HG03045 (cell line): Measurements from ENCODE around the gene DHX32.
"Not testable (repeated sequence)": the region's sequence is repeated elsewhere in the genome, so short reads cannot be mapped to it uniquely, and the experiment has no call there.

Experiments used
- ATAC-seq: cut with Tn5 transposase; IDR thresholded peaks from one replicate; pipeline ENCODE4 v1.9.1; 2021; ENCODE audit warnings: mild to moderate bottlenecking, moderate library complexity; ENCODE audit not compliant: unreplicated experiment

DHX32 gene

GRCh38 chr10:125896088-125896934, 15.2 kb upstream of the DHX32 start, which contains the start of gene FANK1:
FANK1 (plus strand) TSS chr10:125896564; CDS start chr10:125896643, 79 bp downstream.
- peak; percentile 89 for ATAC-seq

- ATAC-seq: peak; percentile 51
Observed at GRCh38 chr10:125895130-125896087, 14.3 kb upstream of the DHX32 start.

- not testable (repeated sequence) for ATAC-seq
Observed at GRCh38 chr10:125894176-125894575, 13.1 kb upstream of the DHX32 start.

GRCh38 chr10:125892402-125892801, 11.3 kb upstream of the DHX32 start:
- ATAC-seq: not testable (repeated sequence)

GRCh38 chr10:125889441-125889840, 8.3 kb upstream of the DHX32 start:
- ATAC-seq: not testable (repeated sequence)

GRCh38 chr10:125886914-125887512, 5.9 kb upstream of the DHX32 start:
- ATAC-seq: no peak

GRCh38 chr10:125883211-125883610, 2.1 kb upstream of the DHX32 start:
- no peak for ATAC-seq

GRCh38 chr10:125882596-125882995, 1.5 kb upstream of the DHX32 start:
- ATAC-seq: no peak

- ATAC-seq: no peak
Observed at GRCh38 chr10:125880719-125881118, 373 bp downstream of the DHX32 start.

- no peak for ATAC-seq
Observed at GRCh38 chr10:125878957-125879835, 1.9 kb downstream of the DHX32 start.

GRCh38 chr10:125871338-125871737, 9.8 kb downstream of the DHX32 start:
- ATAC-seq: no peak

- ATAC-seq: no peak
Observed at GRCh38 chr10:125868372-125868975, 12.6 kb downstream of the DHX32 start.

- no peak for ATAC-seq
Observed at GRCh38 chr10:125866421-125867029, 14.6 kb downstream of the DHX32 start.

GRCh38 chr10:125865120-125865519, 16.0 kb downstream of the DHX32 start:
- ATAC-seq: no peak

- no peak for ATAC-seq
Observed at GRCh38 chr10:125859128-125859817, 21.8 kb downstream of the DHX32 start.

- ATAC-seq: no peak
Observed at GRCh38 chr10:125857185-125857760, 23.8 kb downstream of the DHX32 start.

- no peak for ATAC-seq
Observed at GRCh38 chr10:125852487-125852886, 28.6 kb downstream of the DHX32 start.
